H1 (cell line): ENCODE results near the gene JMJD1C. TPM values are rescaled to one million over a fixed set of nuclear protein-coding genes. Genes with fewer than 3 reads are reported as not detected.

Source experiments
- CTCF ChIA-PET: fragments of 300-600 bp; sonication (Branson Sonifier 250); formaldehyde crosslinking; loops from one replicate; lab custom pipeline; 2021; ENCODE audit not compliant: partially characterized antibody; lab: Charles Lee
- POLR2A ChIA-PET: fragments of 300-600 bp; sonication (Branson Sonifier 250); formaldehyde crosslinking; loops from one replicate; lab custom pipeline; 2021; ENCODE audit warnings: inconsistent platforms; ENCODE audit not compliant: partially characterized antibody; lab: Charles Lee
- DNase-seq, 2 experiments: peaks; one replicate each; pipeline versions ENCODE4 v3.0.0 to v3.0.0-alpha.2; 2010 to 2022; ENCODE audit warnings: low spot score in 2 of 2, low read depth in 1 of 2, mixed read lengths in 1 of 2
- FAIRE-seq: peaks from 2 replicates; lab custom pipeline; 2011; peaks lifted over from hg19 to GRCh38; lab: Jason Lieb, UNC
- H2AFZ ChIP-seq: 2 replicates; pipeline ENCODE4 v1.8.1; 2012; ENCODE audit warnings: low read length, inconsistent platforms
- H2AK5ac ChIP-seq: 2 replicates; pipeline ENCODE4 v1.6.1; 2013; ENCODE audit warnings: low read depth, low read length
- H2BK120ac ChIP-seq: replicated peaks from 2 replicates; pipeline ENCODE3; 2013; ENCODE audit warnings: low read depth, low read length, inconsistent platforms
- H2BK12ac ChIP-seq: 2 replicates; pipeline ENCODE4 v1.6.1; 2013; ENCODE audit warnings: low read depth, low read length
- H2BK15ac ChIP-seq: 2 replicates; pipeline ENCODE4 v1.6.1; 2013; ENCODE audit warnings: low read length
- H2BK20ac ChIP-seq: 2 replicates; pipeline ENCODE4 v1.6.1; 2013; ENCODE audit warnings: low read length
- H2BK5ac ChIP-seq: 2 replicates; pipeline ENCODE4 v1.6.1; 2013; ENCODE audit warnings: low read depth, low read length
- H3K14ac ChIP-seq: 2 replicates; pipeline ENCODE4 v1.6.1; 2013; ENCODE audit warnings: inconsistent platforms; ENCODE audit not compliant: insufficient read length
- H3K18ac ChIP-seq: 2 replicates; pipeline ENCODE4 v1.6.1; 2013; ENCODE audit warnings: low read length; ENCODE audit errors: extremely low read depth
- H3K23ac ChIP-seq: 2 replicates; pipeline ENCODE4 v1.6.1; 2013; ENCODE audit warnings: inconsistent platforms; ENCODE audit not compliant: insufficient read length
- H3K23me2 ChIP-seq: 2 replicates; pipeline ENCODE4 v1.6.1; 2013; ENCODE audit warnings: low read depth, low read length
- H3K27ac ChIP-seq: 2 replicates; pipeline ENCODE4 v1.6.1; 2011; ENCODE audit warnings: low read depth, low read length, inconsistent platforms
- H3K27me3 ChIP-seq, 4 experiments: replicated peaks in 1 of 4; 1 replicate in 1 of 4; 2 replicates in 3 of 4; pipeline versions ENCODE4 v1.6.1 to v1.8.1; 2011 to 2013; ENCODE audit warnings: low read length in 3 of 4, mild to moderate bottlenecking in 3 of 4, inconsistent platforms in 2 of 4, mixed read lengths in 2 of 4, moderate library complexity in 1 of 4; ENCODE audit not compliant: control insufficient read depth in 3 of 4, insufficient read depth in 3 of 4; ENCODE audit errors: extremely low read depth in 1 of 4
- H3K36me3 ChIP-seq, 4 experiments: 2 replicates each; pipeline versions ENCODE4 v1.6.1 to v1.8.1; 2011 to 2013; ENCODE audit warnings: mild to moderate bottlenecking in 4 of 4, low read length in 3 of 4, moderate library complexity in 2 of 4, control low read depth in 1 of 4, inconsistent platforms in 1 of 4; ENCODE audit not compliant: insufficient read depth in 4 of 4, control insufficient read depth in 2 of 4
- H3K4ac ChIP-seq: replicated peaks from 2 replicates; pipeline ENCODE3; 2013; ENCODE audit warnings: low read length, low read depth, mixed read lengths, inconsistent platforms; ENCODE audit not compliant: insufficient read length
- H3K4me1 ChIP-seq, 4 experiments: replicated peaks in 1 of 4; 1 replicate in 1 of 4; 2 replicates in 3 of 4; pipeline versions ENCODE4 v1.6.1 to v1.8.1; 2011 to 2013; ENCODE audit warnings: low read length in 3 of 4, inconsistent platforms in 2 of 4, mixed read lengths in 1 of 4; ENCODE audit not compliant: insufficient read depth in 4 of 4, control insufficient read depth in 3 of 4
- H3K4me2 ChIP-seq, 2 experiments: 2 replicates each; pipeline versions ENCODE4 v1.6.1 to v1.8.1; 2011 to 2013; ENCODE audit warnings: low read depth in 2 of 2, low read length in 2 of 2, control low read depth in 1 of 2, inconsistent platforms in 1 of 2, mild to moderate bottlenecking in 1 of 2; ENCODE audit not compliant: insufficient read depth in 1 of 2
- H3K4me3 ChIP-seq, 4 experiments: fragments of 200-600, 300-600 bp in 1 of 4; sonication (generic), shearing (Covaris generic), sonication (Bioruptor Twin) in 1 of 4; 2 replicates each; pipeline versions ENCODE4 v1.5.1 to v1.8.1; 2011 to 2016; ENCODE audit warnings: low read length in 4 of 4, low read depth in 3 of 4, control low read depth in 2 of 4, inconsistent platforms in 2 of 4, mild to moderate bottlenecking in 2 of 4, mixed read lengths in 1 of 4, moderate library complexity in 1 of 4; ENCODE audit not compliant: insufficient read depth in 2 of 4; ENCODE audit errors: extremely low read depth in 1 of 4
- H3K56ac ChIP-seq: replicated peaks from 2 replicates; pipeline ENCODE3; 2013; ENCODE audit warnings: low read depth, mild to moderate bottlenecking, mixed read lengths, low read length, inconsistent platforms; ENCODE audit not compliant: insufficient read length
- H3K79me1 ChIP-seq: 2 replicates; pipeline ENCODE4 v1.6.1; 2013; ENCODE audit warnings: low read depth, low read length, control low read depth
- H3K79me2 ChIP-seq, 2 experiments: 2 replicates each; pipeline versions ENCODE4 v1.6.1 to v1.8.1; 2012 to 2013; ENCODE audit warnings: low read length in 2 of 2, mild to moderate bottlenecking in 2 of 2, inconsistent platforms in 1 of 2; ENCODE audit not compliant: insufficient read depth in 2 of 2, control insufficient read depth in 1 of 2
- H3K9ac ChIP-seq, 4 experiments: replicated peaks in 1 of 4; 1 replicate in 1 of 4; 2 replicates in 3 of 4; pipeline versions ENCODE4 v1.6.1 to v1.8.1; 2011 to 2013; ENCODE audit warnings: low read depth in 3 of 4, low read length in 3 of 4, control low read depth in 2 of 4, mild to moderate bottlenecking in 2 of 4, moderate library complexity in 2 of 4, inconsistent platforms in 1 of 4; ENCODE audit errors: extremely low read depth in 1 of 4
- H3K9me3 ChIP-seq, 2 experiments: 2 replicates each; pipeline versions ENCODE4 v1.6.1 to v1.8.1; 2012 to 2013; ENCODE audit warnings: mild to moderate bottlenecking in 2 of 2, moderate library complexity in 2 of 2, control low read depth in 1 of 2, inconsistent platforms in 1 of 2, low read depth in 1 of 2, low read length in 1 of 2, mixed read lengths in 1 of 2; ENCODE audit not compliant: insufficient read depth in 2 of 2
- H4K20me1 ChIP-seq, 2 experiments: replicated peaks in 1 of 2; 2 replicates each; pipeline versions ENCODE3 to v1.8.1; 2011 to 2013; ENCODE audit warnings: inconsistent platforms in 2 of 2, low read length in 2 of 2, mild to moderate bottlenecking in 1 of 2; ENCODE audit not compliant: insufficient read depth in 2 of 2, control insufficient read depth in 1 of 2
- H4K5ac ChIP-seq: 2 replicates; pipeline ENCODE4 v1.6.1; 2013; ENCODE audit warnings: low read length, low read depth, mixed read lengths, inconsistent platforms; ENCODE audit not compliant: insufficient read length
- H4K8ac ChIP-seq: 2 replicates; pipeline ENCODE4 v1.8.0; 2013; ENCODE audit warnings: mild to moderate bottlenecking, moderate library complexity, low read length, inconsistent platforms; ENCODE audit not compliant: insufficient read depth; ENCODE audit errors: extremely low read depth
- H4K91ac ChIP-seq: replicated peaks from 2 replicates; pipeline ENCODE3; 2013; ENCODE audit warnings: low read length, mixed read lengths, inconsistent platforms; ENCODE audit not compliant: insufficient read length
- ATF2 ChIP-seq: IDR thresholded peaks from 2 replicates; pipeline ENCODE4 v1.6.1; 2012; ENCODE audit warnings: low read length, inconsistent platforms
- FOSL1 ChIP-seq: IDR thresholded peaks from 2 replicates; pipeline ENCODE4 v1.6.1; 2011; ENCODE audit warnings: mild to moderate bottlenecking, low read depth, low read length, moderate library complexity; ENCODE audit not compliant: insufficient read depth
- HDAC6 ChIP-seq: IDR thresholded peaks from one replicate; pipeline ENCODE4 v1.7.1; 2012; ENCODE audit warnings: low read depth, mild to moderate bottlenecking, inconsistent platforms, low read length, moderate library complexity
- JUN ChIP-seq: IDR thresholded peaks from 2 replicates; pipeline ENCODE4 v1.6.1; 2011; ENCODE audit warnings: low read depth, mild to moderate bottlenecking, improper control_type of control experiment, low read length
- KDM1A ChIP-seq: fragments of 200-600, 300-600 bp; sonication (generic); IDR thresholded peaks from 2 replicates; pipeline ENCODE4 v1.7.1; 2016; ENCODE audit warnings: mild to moderate bottlenecking, low read length, borderline replicate concordance
- KDM5A ChIP-seq: fragments of 200-600 bp; IDR thresholded peaks from 2 replicates; pipeline ENCODE4 v1.7.1; 2012; ENCODE audit warnings: mild to moderate bottlenecking, low read length, inconsistent platforms, mixed read lengths
- RBBP5 ChIP-seq: IDR thresholded peaks from 2 replicates; pipeline ENCODE4 v1.7.1; 2012; ENCODE audit warnings: low read depth, mild to moderate bottlenecking, inconsistent platforms, low read length, moderate library complexity, borderline replicate concordance
- SIRT6 ChIP-seq: IDR thresholded peaks from one replicate; pipeline ENCODE4 v1.7.1; 2012; ENCODE audit warnings: low read length, inconsistent platforms
- TBP ChIP-seq: IDR thresholded peaks from 2 replicates; pipeline ENCODE4 v1.6.1; 2011; ENCODE audit warnings: low read depth, low read length, improper control_type of control experiment
- USF2 ChIP-seq: IDR thresholded peaks from 2 replicates; pipeline ENCODE4 v1.6.1; 2011; ENCODE audit warnings: low read length, improper control_type of control experiment
- YY1 ChIP-seq: IDR thresholded peaks from 2 replicates; pipeline ENCODE4 v1.6.1; 2011; ENCODE audit warnings: low read depth, mild to moderate bottlenecking, low read length
- WGBS, 2 experiments: shearing (Covaris generic) in 1 of 2; methylation state at CpG; one replicate each; pipeline versions ENCODE4 v1.1.6 to v1.1.7; 2013 to 2015; ENCODE audit warnings: low lambda C conversion rate in 2 of 2, mixed read lengths in 2 of 2, inconsistent platforms in 1 of 2, low coverage in 1 of 2, missing lambda C conversion rate in 1 of 2; ENCODE audit not compliant: insufficient replicate concordance in 2 of 2, insufficient coverage in 1 of 2, insufficient read length in 1 of 2; ENCODE audit errors: extremely low coverage in 1 of 2, missing lambda C conversion rate in 1 of 2; 5-methylcytosine and 5-hydroxymethylcytosine counted together
- polyA plus RNA-seq, 7 experiments: library from polyadenylated mRNA; depleted of rRNA in 3 of 7; stranded (reverse) in 5 of 7; unstranded in 2 of 7; fragments of >200 nt in 5 of 7; fragments of 200-250 nt in 2 of 7; gene quantifications; 1 replicate in 5 of 7; 2 replicates in 1 of 7; 4 replicates in 1 of 7; pipeline versions ENCODE4 v1.2.1 to v1.2.3, GENCODE V29; 2011 to 2013; ENCODE audit warnings: missing spikeins in 2 of 7, mixed read lengths in 2 of 7
- total RNA-seq: library from RNA; stranded (reverse); fragmentation: NEBNext Ultra II Directional; extraction: Animal tissue kit (Norgen Biotek cat#: 25700); gene quantifications from 2 replicates; pipeline ENCODE4 v1.2.1, GENCODE V29; 2021

Gene JMJD1C
- total and polyA plus RNA-seq, 2 of the 8 experiments (the other 6 are each of a cell fraction or from before 2014, with no cell fraction given) = 54.5 to 210 TPM

- H3K4ac ChIP-seq = no peak overlapping the region
- no peak overlapping the region for H3K18ac ChIP-seq
- H3K9ac ChIP-seq = no peak overlapping the region
- POLR2A ChIA-PET = interaction anchor here (1.2 kb wide), 1 partner anchor 24 kb away, joined by 3 read pairs; the partner anchor contains the start of gene JMJD1C
- H3K23me2 ChIP-seq = no peaks in the 10 kb centered on the region
- H3K27me3 ChIP-seq = no peaks in the 10 kb centered on the region
- H3K4me2 ChIP-seq = no peak overlapping the region
- H4K5ac ChIP-seq = no peak overlapping the region
- H3K79me2 ChIP-seq = peaks cover 0 to 68% of the 10 kb centered on the region in 2 experiments; a peak in 2 of 4 replicates
- H3K27ac ChIP-seq = no peak overlapping the region
- H2BK20ac ChIP-seq = no peak overlapping the region
- no peak overlapping the region for H2BK15ac ChIP-seq
- no peak overlapping the region for H2AK5ac ChIP-seq
- peaks cover 0 to 11% (median 1%) of the 10 kb centered on the region in 4 experiments; a peak in 2 of 7 replicates for H3K4me1 ChIP-seq
- 96% methylated on average over 3 of the region's 3 CpGs; no CpG with 5 or more reads in 1 of the 2 experiments for WGBS, 2 experiments
- H3K36me3 ChIP-seq = peaks cover 0 to 7% (median 0%) of the 10 kb centered on the region in 4 experiments; a peak in 2 of 8 replicates
- no peak overlapping the region for H2AFZ ChIP-seq
- H2BK5ac ChIP-seq = no peak overlapping the region
- H3K4me3 ChIP-seq = no peak overlapping the region
- CTCF ChIA-PET = interaction anchor here (0.8 to 1.2 kb wide), 2 partner anchors 8 to 72 kb away, joined by 3 to 4 read pairs; no protein-coding TSS in a partner anchor
- DNase-seq = no peak
- peaks cover 9 to 10% of the 10 kb centered on the region in 2 experiments; a peak in 3 of 4 replicates for H3K9me3 ChIP-seq
- TF ChIP-seq KDM1A (no peak), USF2 (no peak), YY1 (no peak), ATF2 (no peak), KDM5A (no peak), RBBP5 (no peak), HDAC6 (no peak), JUN (no peak), TBP (no peak), FOSL1 (no peak), SIRT6 (no peak)
- FAIRE-seq = no peak
- peaks cover 0 to 1% of the 10 kb centered on the region in 2 experiments for H4K20me1 ChIP-seq
- no peak overlapping the region for H3K23ac ChIP-seq
- no peak overlapping the region for H3K56ac ChIP-seq
- H3K14ac ChIP-seq = no peak overlapping the region
- no peak overlapping the region for H4K91ac ChIP-seq
- no peak overlapping the region for H2BK12ac ChIP-seq
- H3K79me1 ChIP-seq = no peaks in the 10 kb centered on the region
- H4K8ac ChIP-seq = no peak overlapping the region
- no peak overlapping the region for H2BK120ac ChIP-seq
Measured at GRCh38 chr10:63489838-63490237, 24.1 kb upstream of the JMJD1C start.
